Measurements from ENCODE around the gene HCRTR1.

DNA sequence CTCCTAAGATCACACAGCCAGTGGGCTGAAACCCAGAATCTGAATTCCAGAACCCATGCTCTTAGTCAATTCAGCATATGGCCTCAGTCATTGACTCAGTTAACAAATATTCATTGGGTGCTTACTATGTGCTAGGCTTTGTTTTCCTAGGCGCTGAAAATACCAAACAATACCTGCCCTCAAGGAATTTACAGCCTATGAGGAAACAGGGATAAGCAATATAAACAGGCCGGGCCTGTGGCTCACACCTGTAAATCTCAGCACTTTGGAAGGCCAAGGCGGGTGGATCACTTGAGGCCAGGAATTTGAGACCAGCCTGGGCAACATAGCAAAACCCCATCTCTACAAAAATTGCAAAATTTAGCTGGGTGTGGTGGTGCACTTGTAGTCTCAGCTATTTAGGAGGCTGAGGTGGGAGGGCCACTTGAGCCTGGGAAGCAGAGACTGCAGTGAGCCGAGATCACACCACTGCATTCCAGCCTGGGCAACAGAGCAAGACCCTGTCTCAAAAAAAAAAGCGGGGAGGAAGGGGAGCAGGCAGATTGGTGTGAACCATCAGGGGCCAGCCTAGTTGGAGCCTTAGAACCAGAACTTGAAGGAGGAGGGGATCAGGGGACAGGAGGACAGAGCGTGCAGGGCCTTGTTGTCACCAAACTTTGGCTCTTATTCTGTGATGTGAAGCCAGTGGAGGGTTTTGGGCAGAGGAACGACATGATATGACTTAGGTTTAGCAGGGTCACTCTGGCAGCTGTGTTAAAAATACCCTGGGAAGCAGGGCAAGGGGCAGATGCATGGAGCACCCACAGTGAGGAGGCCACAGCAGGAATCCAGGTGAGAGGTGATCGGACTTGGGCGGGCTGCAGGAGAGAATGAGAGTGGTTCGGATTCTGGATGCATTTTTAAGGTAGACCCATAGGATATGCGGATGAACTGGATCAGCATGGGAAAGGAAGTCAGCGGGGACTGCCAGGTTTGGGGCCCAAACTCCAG, 35.4 kb upstream of the HCRTR1 start:
- TF ChIP-seq, protein P1, sequence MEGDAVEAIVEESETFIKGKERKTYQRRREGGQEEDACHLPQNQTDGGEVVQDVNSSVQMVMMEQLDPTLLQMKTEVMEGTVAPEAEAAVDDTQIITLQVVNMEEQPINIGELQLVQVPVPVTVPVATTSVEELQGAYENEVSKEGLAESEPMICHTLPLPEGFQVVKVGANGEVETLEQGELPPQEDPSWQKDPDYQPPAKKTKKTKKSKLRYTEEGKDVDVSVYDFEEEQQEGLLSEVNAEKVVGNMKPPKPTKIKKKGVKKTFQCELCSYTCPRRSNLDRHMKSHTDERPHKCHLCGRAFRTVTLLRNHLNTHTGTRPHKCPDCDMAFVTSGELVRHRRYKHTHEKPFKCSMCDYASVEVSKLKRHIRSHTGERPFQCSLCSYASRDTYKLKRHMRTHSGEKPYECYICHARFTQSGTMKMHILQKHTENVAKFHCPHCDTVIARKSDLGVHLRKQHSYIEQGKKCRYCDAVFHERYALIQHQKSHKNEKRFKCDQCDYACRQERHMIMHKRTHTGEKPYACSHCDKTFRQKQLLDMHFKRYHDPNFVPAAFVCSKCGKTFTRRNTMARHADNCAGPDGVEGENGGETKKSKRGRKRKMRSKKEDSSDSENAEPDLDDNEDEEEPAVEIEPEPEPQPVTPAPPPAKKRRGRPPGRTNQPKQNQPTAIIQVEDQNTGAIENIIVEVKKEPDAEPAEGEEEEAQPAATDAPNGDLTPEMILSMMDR (conservative IDR thresholded peaks at IDR 0.05; ENCODE audit: low read length): no peak
- TF ChIP-seq EZH2phosphoT487 (IDR thresholded peaks at IDR 0.05; ENCODE audit: borderline replicate concordance): no peak
